MCF 10A (cell line): Measurements from ENCODE around the gene MCM5. TPM values are rescaled to one million over a fixed set of nuclear protein-coding genes. Genes with fewer than 3 reads are reported as not detected.

Experiments used
- BruUV-seq: library from RNA; stranded (reverse); fragments of 400-500 nt; replicated peaks from 2 replicates; lab custom pipeline; 2021; lab: Mats Ljungman, UMichigan
- CTCF ChIA-PET: fragments of 300-600 bp; sonication (Branson Sonifier 250); formaldehyde crosslinking; extraction: SDS; loops from one replicate; lab custom pipeline; 2021; ENCODE audit warnings: antibody characterized with exemption, inconsistent platforms; lab: Yijun Ruan, JAX
- POLR2A ChIA-PET: fragments of 300-600, 350-650 bp; sonication (Branson Sonifier 250); formaldehyde crosslinking; extraction: SDS; loops from one replicate; lab custom pipeline; 2020; ENCODE audit warnings: antibody characterized with exemption, inconsistent platforms; lab: Yijun Ruan, JAX
- DNase-seq: peaks from one replicate; pipeline ENCODE4 v3.0.0-alpha.2; 2018; ENCODE audit not compliant: unreplicated experiment
- H3K27ac Mint-ChIP-seq: one replicate; pipeline ENCODE4 v1.8.0; 2022; ENCODE audit warnings: mild to moderate bottlenecking, low read depth, mixed read lengths; ENCODE audit not compliant: unreplicated experiment
- H3K27me3 Mint-ChIP-seq: one replicate; pipeline ENCODE4 v1.8.0; 2022; ENCODE audit warnings: mixed read lengths; ENCODE audit not compliant: insufficient read depth, unreplicated experiment
- H3K36me3 Mint-ChIP-seq: one replicate; pipeline ENCODE4 v1.8.0; 2022; ENCODE audit warnings: mild to moderate bottlenecking, moderate library complexity, mixed read lengths; ENCODE audit not compliant: insufficient read depth, unreplicated experiment
- H3K4me1 Mint-ChIP-seq: one replicate; pipeline ENCODE4 v1.8.0; 2022; ENCODE audit warnings: mixed read lengths; ENCODE audit not compliant: insufficient read depth, unreplicated experiment
- H3K4me3 Mint-ChIP-seq: one replicate; pipeline ENCODE4 v1.8.0; 2022; ENCODE audit warnings: mild to moderate bottlenecking, moderate library complexity, mixed read lengths; ENCODE audit not compliant: unreplicated experiment
- H3K9me3 Mint-ChIP-seq: one replicate; pipeline ENCODE4 v1.8.0; 2022; ENCODE audit warnings: mixed read lengths; ENCODE audit not compliant: unreplicated experiment
- intact Hi-C: fragments of 100-400 bp; cut with micrococcal nuclease; formaldehyde crosslinking; loops from 2 replicates; pipeline ENCODE4 v1.14.1; 2022
- total RNA-seq: library from RNA; stranded (reverse); gene quantifications from 2 replicates; pipeline ENCODE4 v1.2.3, GENCODE V29; 2022
- TF ChIP-seq, protein P1 (sequence below): fragments of 200-600 bp; IDR thresholded peaks from one replicate; pipeline ENCODE4 v1.8.0; 2022; ENCODE audit warnings: antibody characterized with exemption, mild to moderate bottlenecking; ENCODE audit not compliant: unreplicated experiment

The MCM5 gene
- total RNA-seq, 1 experiment from 2014 or later: 35.0 TPM

DNA sequence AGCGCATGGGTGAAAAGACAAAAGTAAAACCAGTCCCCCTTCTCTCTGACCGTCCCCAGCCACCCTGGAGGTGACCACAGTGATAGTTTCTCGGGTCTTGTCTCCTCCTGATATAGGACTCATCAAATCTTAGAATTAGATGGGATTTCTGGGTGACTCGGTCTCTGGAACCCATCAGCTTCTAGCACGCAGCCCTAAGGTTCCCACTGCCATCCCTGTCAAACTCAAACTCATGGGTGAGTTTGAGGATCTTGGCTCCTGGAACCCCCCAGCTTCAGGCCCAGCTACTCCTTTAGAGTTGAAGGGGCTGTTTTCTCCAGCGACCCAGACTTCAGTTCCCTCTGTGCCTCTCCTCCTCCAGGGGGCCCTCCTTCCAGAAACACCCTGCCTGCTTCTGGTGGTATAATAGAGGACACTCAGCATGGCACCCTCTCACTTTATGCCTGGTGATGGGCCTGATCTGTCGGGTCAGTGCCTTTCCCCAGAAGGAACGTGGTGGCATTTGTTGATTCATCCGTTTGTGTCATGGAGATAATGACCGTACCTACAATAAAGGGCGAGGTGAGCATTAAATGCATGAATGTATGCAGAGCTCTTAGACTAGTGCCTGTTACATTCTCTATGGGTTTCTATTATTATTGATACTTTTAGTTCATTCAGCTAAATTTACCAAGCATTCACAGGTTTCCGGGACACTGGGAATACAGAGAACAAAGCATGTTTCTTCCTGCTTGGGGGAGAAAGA is 31.7 kb downstream of the MCM5 start:
- Mint-ChIP-seq H3K4me3 (no peak overlapping the region), H3K9me3 (no peaks in the 10 kb centered on the region), H3K27me3 (no peaks in the 10 kb centered on the region), H3K27ac (peak overlapping the region; percentile 39), H3K4me1 (peaks cover 3% of the 10 kb centered on the region), H3K36me3 (peaks cover 13% of the 10 kb centered on the region)
- ChIA-PET POLR2A (no interaction called here), CTCF (interaction anchor here (0.7 to 13.5 kb wide), 22 partner anchors 9 to 692 kb away, joined by 3 to 234 read pairs (median 4); partner anchors contain the start of gene MB)
- TF ChIP-seq, protein P1, sequence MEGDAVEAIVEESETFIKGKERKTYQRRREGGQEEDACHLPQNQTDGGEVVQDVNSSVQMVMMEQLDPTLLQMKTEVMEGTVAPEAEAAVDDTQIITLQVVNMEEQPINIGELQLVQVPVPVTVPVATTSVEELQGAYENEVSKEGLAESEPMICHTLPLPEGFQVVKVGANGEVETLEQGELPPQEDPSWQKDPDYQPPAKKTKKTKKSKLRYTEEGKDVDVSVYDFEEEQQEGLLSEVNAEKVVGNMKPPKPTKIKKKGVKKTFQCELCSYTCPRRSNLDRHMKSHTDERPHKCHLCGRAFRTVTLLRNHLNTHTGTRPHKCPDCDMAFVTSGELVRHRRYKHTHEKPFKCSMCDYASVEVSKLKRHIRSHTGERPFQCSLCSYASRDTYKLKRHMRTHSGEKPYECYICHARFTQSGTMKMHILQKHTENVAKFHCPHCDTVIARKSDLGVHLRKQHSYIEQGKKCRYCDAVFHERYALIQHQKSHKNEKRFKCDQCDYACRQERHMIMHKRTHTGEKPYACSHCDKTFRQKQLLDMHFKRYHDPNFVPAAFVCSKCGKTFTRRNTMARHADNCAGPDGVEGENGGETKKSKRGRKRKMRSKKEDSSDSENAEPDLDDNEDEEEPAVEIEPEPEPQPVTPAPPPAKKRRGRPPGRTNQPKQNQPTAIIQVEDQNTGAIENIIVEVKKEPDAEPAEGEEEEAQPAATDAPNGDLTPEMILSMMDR: no peak
- BruUV-seq: no TSS peak
- no peak for DNase-seq
- intact Hi-C loops: loop anchor here (1.0 to 5.0 kb wide), 4 partner anchors 81 to 693 kb away; no protein-coding TSS in a partner anchor

DNA sequence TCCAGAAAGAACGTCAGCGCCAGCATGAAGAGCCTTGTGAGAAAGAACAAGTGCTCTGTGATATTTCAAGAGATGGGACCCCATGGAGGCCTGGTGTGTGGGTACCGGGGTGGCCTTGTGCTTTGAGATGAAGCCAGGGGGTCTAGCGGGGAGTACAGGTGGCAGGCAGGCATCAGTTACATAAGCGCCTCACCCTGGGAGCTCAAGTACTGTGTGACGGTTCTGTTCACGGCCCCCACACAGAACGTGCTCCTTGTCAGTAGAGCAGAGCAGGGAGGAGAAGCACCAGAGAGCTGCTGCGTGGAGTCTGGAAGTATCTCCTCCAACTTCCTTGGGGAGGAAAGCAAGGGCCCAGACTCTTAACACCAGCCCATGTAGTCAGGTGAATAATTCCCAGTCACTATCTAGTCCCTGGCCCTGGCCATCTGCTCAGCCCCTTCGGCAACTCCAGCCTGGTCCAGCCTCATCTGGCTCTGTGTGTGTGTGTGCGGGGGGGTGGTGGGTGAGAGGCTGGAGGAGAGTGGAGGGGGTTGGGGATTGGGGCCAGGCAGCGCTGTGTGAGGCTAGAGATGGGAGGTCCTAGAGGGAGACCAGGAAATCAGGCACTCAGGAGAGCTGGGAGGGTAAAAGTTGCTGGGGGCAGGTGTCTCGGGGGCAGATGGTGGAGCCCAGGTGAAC is 32.4 kb downstream of the MCM5 start:
- DNase-seq: no peak
- TF ChIP-seq, protein P1: no peak
- Mint-ChIP-seq H3K36me3 (peaks cover 13% of the 10 kb centered on the region), H3K27ac (peak overlapping the region; percentile 39), H3K27me3 (no peaks in the 10 kb centered on the region), H3K4me1 (no peaks in the 10 kb centered on the region), H3K4me3 (no peak overlapping the region), H3K9me3 (no peaks in the 10 kb centered on the region)
- intact Hi-C loops: loop anchor here (5.0 kb wide), 1 partner anchor 490 kb away; no protein-coding TSS in a partner anchor
- no TSS peak for BruUV-seq
- ChIA-PET POLR2A (no interaction called here), CTCF (interaction anchor here (0.6 to 13.5 kb wide), 9 partner anchors 9 to 692 kb away, joined by 3 to 234 read pairs (median 6); no protein-coding TSS in a partner anchor)

DNA sequence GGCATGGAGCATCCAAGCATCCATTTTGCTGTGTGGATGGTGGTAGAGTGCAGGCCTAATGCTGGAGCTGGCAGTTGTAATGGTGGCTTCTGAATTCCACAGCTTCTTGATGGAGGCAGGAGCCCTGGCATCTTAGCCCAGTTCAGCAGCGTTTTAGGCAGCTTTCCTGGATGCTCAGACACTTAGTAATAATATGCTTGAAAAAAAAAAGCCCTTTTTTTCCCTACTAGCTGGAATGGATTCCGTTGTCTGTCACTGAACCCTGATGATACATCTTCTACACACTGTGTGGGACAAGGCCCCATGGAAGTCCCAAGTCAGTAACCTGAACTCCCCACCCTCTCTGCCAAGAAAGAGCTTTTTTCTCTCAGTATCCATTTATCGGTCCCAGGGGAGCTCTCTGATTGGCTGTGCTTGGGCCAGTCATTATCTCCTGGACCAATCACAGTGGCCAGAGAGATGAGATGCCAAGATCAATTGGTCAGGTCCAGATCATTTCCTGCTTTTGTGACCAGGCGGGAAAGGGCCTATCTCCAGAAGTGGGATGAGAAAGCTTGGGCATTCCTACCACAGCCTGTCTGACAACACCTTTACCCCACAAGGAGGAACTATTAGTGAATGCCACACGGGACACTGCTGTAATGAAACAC is 34.2 kb downstream of the MCM5 start:
- ChIA-PET POLR2A (interaction anchor here (0.5 to 0.6 kb wide), 2 partner anchors 9 to 679 kb away, joined by 3 read pairs; no protein-coding TSS in a partner anchor), CTCF (interaction anchor here (0.7 to 13.5 kb wide), 2 partner anchors 47 to 148 kb away, joined by 3 to 234 read pairs; no protein-coding TSS in a partner anchor)
- Mint-ChIP-seq H3K27me3 (no peaks in the 10 kb centered on the region), H3K4me3 (no peak overlapping the region), H3K36me3 (peaks cover 13% of the 10 kb centered on the region), H3K9me3 (peaks cover 12% of the 10 kb centered on the region), H3K27ac (no peak overlapping the region), H3K4me1 (no peaks in the 10 kb centered on the region)
- no peak for DNase-seq
- no TSS peak for BruUV-seq
- intact Hi-C loops: loop anchor here (5.0 kb wide), 1 partner anchor 488 kb away; no protein-coding TSS in a partner anchor
- TF ChIP-seq, protein P1: no peak
